HCT116 (cell line): ENCODE data around the gene MXRA8. TPM values are rescaled to one million over a fixed set of nuclear protein-coding genes. Genes with fewer than 3 reads are reported as not detected.
A peak's percentile ranks its signal among the peaks of the same experiment; 100 is the strongest.

ENCODE experiments used
- ATAC-seq: fragments of 200-7000 bp; cut with Tn5 transposase; 2 replicates; pipeline ENCODE4 v1.9.1; 2020; ENCODE audit warnings: mild to moderate bottlenecking, moderate library complexity
- BruUV-seq: library from RNA; stranded (reverse); fragments of 400-500 nt; replicated peaks from 2 replicates; lab custom pipeline; 2021; lab: Mats Ljungman, UMichigan
- CTCF ChIA-PET: fragments of 300-600 bp; sonication (Branson Sonifier 250); formaldehyde crosslinking; loops from one replicate; lab custom pipeline; 2021; ENCODE audit warnings: antibody characterized with exemption; lab: Charles Lee
- POLR2A ChIA-PET: fragments of 300-600, 350-600 bp; sonication (Branson Sonifier 250); formaldehyde crosslinking; loops from one replicate; lab custom pipeline; 2021; ENCODE audit warnings: antibody characterized with exemption; lab: Charles Lee
- RAD21 ChIA-PET, 2 experiments: fragments of 300-600 bp; sonication (Branson Sonifier 250); formaldehyde crosslinking; loops; one replicate each; lab custom pipeline; 2023; ENCODE audit warnings: low total read pairs in 2 of 2; ENCODE audit not compliant: uncharacterized antibody in 2 of 2, unreplicated experiment in 2 of 2, low non-redundant PET in 1 of 2; lab: Charles Lee
- DNase-seq: peaks from one replicate; pipeline ENCODE4 v3.0.0-alpha.2; 2010; ENCODE audit warnings: low read depth, low spot score
- H2AFZ ChIP-seq: fragments of 200-600 bp; shearing (Covaris generic), sonication (generic); 2 replicates; pipeline ENCODE4 v1.6.1; 2017; ENCODE audit warnings: low read depth, mixed run types, mixed read lengths, antibody characterized with exemption, low read length; ENCODE audit not compliant: poor library complexity, severe bottlenecking
- H3K27ac ChIP-seq: 2 replicates; pipeline ENCODE4 v1.5.1; 2012; ENCODE audit warnings: low read depth, low read length
- H3K27me3 ChIP-seq: fragments of 200-600 bp; sonication (generic); 2 replicates; pipeline ENCODE4 v1.6.1; 2016; ENCODE audit warnings: mixed run types, low read length, mixed read lengths; ENCODE audit not compliant: insufficient read depth
- H3K36me3 ChIP-seq, 2 experiments: fragments of 200-500 bp in 1 of 2; fragments of 200-600 bp in 1 of 2; sonication (Bioruptor generic) in 1 of 2; sonication (generic) in 1 of 2; 2 replicates each; pipeline versions ENCODE4 v1.5.1 to v1.6.1; 2014 to 2016; ENCODE audit warnings: low read length in 2 of 2, inconsistent platforms in 1 of 2, mixed read lengths in 1 of 2, mixed run types in 1 of 2; ENCODE audit not compliant: insufficient read depth in 2 of 2, control insufficient read depth in 1 of 2
- H3K4me1 ChIP-seq, 2 experiments: fragments of 200-600 bp in 1 of 2; sonication (generic) in 1 of 2; 2 replicates each; pipeline versions ENCODE4 v1.5.1 to v1.6.1; 2012 to 2017; ENCODE audit warnings: low read length in 2 of 2, inconsistent platforms in 1 of 2, mild to moderate bottlenecking in 1 of 2, mixed read lengths in 1 of 2, mixed run types in 1 of 2, moderate library complexity in 1 of 2; ENCODE audit not compliant: insufficient read depth in 2 of 2, control insufficient read depth in 1 of 2
- H3K4me2 ChIP-seq: fragments of 200-600 bp; sonication (generic); 2 replicates; pipeline ENCODE4 v1.6.1; 2017; ENCODE audit warnings: mixed run types, low read length, mixed read lengths
- H3K4me3 ChIP-seq, 2 experiments: fragments of 200-600 bp in 1 of 2; sonication (generic) in 1 of 2; replicated peaks in 1 of 2; 2 replicates each; pipeline ENCODE4 v1.5.1; 2011 to 2016; ENCODE audit warnings: low read length in 2 of 2, control low read depth in 1 of 2, low read depth in 1 of 2, mild to moderate bottlenecking in 1 of 2, mixed read lengths in 1 of 2, mixed run types in 1 of 2
- H3K79me2 ChIP-seq: fragments of 200-600 bp; sonication (generic); 2 replicates; pipeline ENCODE4 v1.6.1; 2017; ENCODE audit warnings: mild to moderate bottlenecking, mixed run types, low read length, moderate library complexity, mixed read lengths; ENCODE audit not compliant: insufficient read depth
- H3K9ac ChIP-seq: fragments of 200-600 bp; sonication (generic); 2 replicates; pipeline ENCODE4 v1.6.1; 2016; ENCODE audit warnings: low read length, mixed read lengths
- H3K9me2 ChIP-seq: fragments of 200-600 bp; sonication (generic), shearing (Covaris generic); 2 replicates; pipeline ENCODE4 v1.6.1; 2017; ENCODE audit warnings: mixed run types, mild to moderate bottlenecking, moderate library complexity; ENCODE audit not compliant: insufficient read depth
- H3K9me3 ChIP-seq, 2 experiments: fragments of 200-500 bp in 1 of 2; fragments of 200-600 bp in 1 of 2; sonication (Bioruptor generic) in 1 of 2; sonication (generic) in 1 of 2; 2 replicates each; pipeline ENCODE4 v1.6.1; 2014 to 2017; ENCODE audit warnings: low read length in 2 of 2, mixed read lengths in 2 of 2, inconsistent platforms in 1 of 2, low read depth in 1 of 2, mild to moderate bottlenecking in 1 of 2, mixed run types in 1 of 2, moderate library complexity in 1 of 2; ENCODE audit not compliant: control insufficient read depth in 1 of 2, insufficient read depth in 1 of 2
- H4K20me1 ChIP-seq: fragments of 200-600 bp; sonication (generic), shearing (Covaris generic); 2 replicates; pipeline ENCODE4 v1.6.1; 2017; ENCODE audit warnings: mixed run types, mild to moderate bottlenecking, moderate library complexity; ENCODE audit not compliant: insufficient read depth
- EZH2phosphoT487 ChIP-seq: fragments of 200-600 bp; IDR thresholded peaks from 2 replicates; pipeline ENCODE4 v1.6.1; 2018; ENCODE audit warnings: antibody characterized with exemption, borderline replicate concordance
- POLR2AphosphoS5 ChIP-seq: IDR thresholded peaks from 2 replicates; pipeline ENCODE4 v1.6.1; 2011; ENCODE audit warnings: mild to moderate bottlenecking, low read depth, low read length, moderate library complexity
- SP1 ChIP-seq: IDR thresholded peaks from 2 replicates; pipeline ENCODE4 v1.6.1; 2012; ENCODE audit warnings: low read depth
- TCF7L2 ChIP-seq: IDR thresholded peaks from 2 replicates; pipeline ENCODE4 v1.7.0; 2011; ENCODE audit warnings: borderline replicate concordance, inconsistent platforms; ENCODE audit not compliant: insufficient read depth, insufficient read length; ENCODE audit errors: extremely low read depth
- intact Hi-C: fragments of 100-400 bp; cut with micrococcal nuclease; formaldehyde crosslinking; loops from 2 replicates; pipeline ENCODE4 v1.10.0; 2022
- total RNA-seq: library from RNA; stranded (reverse); gene quantifications from one replicate; pipeline ENCODE4 v1.2.1, GENCODE V29; 2021; ENCODE audit not compliant: unreplicated experiment
- TF ChIP-seq, protein P1 (sequence below): IDR thresholded peaks from 2 replicates; pipeline ENCODE4 v1.6.1; 2011; ENCODE audit warnings: mild to moderate bottlenecking, low read length, moderate library complexity; ENCODE audit not compliant: insufficient replicate concordance; ENCODE audit errors: extremely low read depth
- TF ChIP-seq, protein P2 (sequence below), 3 experiments: fragments of 200-600 bp in 1 of 3; sonication (generic) in 1 of 3; IDR thresholded peaks in 2 of 3; conservative IDR thresholded peaks in 1 of 3; 2 replicates each; pipeline ENCODE4 v1.5.1; 2012 to 2017; ENCODE audit warnings: low read depth in 2 of 3, low read length in 2 of 3, antibody characterized with exemption in 1 of 3, borderline replicate concordance in 1 of 3, control low read depth in 1 of 3, mild to moderate bottlenecking in 1 of 3, mixed read lengths in 1 of 3, mixed run types in 1 of 3, moderate library complexity in 1 of 3; ENCODE audit not compliant: insufficient read depth in 1 of 3

Gene MXRA8
- total RNA-seq, 1 experiment from 2014 or later = 0.74 TPM

DNA sequence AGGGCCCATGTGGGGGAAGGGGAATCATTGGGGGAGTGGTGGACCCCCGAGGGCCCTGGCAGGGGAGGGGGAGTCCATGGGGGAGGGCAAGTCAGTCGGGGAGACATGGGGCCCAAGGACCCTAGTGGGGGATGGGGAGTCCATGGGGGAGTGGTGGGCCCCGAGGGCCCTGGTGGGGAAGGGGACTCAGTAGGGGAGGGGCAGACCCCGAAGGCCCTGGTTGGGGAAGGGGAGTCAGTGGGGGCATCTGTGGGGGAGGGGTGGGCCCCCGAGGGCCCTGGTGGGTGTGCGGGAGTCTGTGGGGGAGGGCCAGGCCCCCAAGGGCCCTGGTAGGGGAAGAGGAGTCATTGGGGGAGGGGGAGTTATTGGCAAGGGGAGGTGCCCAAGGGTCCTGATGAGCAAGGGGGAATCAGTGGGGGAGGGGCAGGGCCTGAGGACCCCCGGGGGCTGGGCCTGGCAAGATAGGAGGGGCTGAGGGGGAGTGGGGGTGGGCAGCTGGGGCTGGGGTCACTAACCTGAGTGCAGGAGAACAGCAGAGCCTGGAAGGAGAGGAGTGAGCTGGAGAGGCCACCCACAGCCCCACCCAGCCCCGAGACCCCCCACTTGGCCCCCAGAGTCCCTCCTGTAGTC is 2.1 kb downstream of the MXRA8 start (continued):
- TF ChIP-seq SP1 (no peak), TCF7L2 (no peak), POLR2AphosphoS5 (no peak)
- TF ChIP-seq, protein P1, sequence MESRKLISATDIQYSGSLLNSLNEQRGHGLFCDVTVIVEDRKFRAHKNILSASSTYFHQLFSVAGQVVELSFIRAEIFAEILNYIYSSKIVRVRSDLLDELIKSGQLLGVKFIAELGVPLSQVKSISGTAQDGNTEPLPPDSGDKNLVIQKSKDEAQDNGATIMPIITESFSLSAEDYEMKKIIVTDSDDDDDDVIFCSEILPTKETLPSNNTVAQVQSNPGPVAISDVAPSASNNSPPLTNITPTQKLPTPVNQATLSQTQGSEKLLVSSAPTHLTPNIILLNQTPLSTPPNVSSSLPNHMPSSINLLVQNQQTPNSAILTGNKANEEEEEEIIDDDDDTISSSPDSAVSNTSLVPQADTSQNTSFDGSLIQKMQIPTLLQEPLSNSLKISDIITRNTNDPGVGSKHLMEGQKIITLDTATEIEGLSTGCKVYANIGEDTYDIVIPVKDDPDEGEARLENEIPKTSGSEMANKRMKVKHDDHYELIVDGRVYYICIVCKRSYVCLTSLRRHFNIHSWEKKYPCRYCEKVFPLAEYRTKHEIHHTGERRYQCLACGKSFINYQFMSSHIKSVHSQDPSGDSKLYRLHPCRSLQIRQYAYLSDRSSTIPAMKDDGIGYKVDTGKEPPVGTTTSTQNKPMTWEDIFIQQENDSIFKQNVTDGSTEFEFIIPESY = no peak

GRCh38 chr1:1355416-1355815 is 2.9 kb downstream of the MXRA8 start:
- peak overlapping the region; percentile 40 for H3K4me2 ChIP-seq
- ChIA-PET POLR2A (no interaction called here), CTCF (no interaction called here), RAD21 (no interaction called here)
- intact Hi-C loops = no loop called here
- ATAC-seq = peak; percentile 18; the same call in 1 of the 2 replicates
- no peaks in the 10 kb centered on the region for H3K9me2 ChIP-seq
- H3K4me3 ChIP-seq = no peak overlapping the region
- H3K9me3 ChIP-seq = no peaks in the 10 kb centered on the region
- no peak for TF ChIP-seq EZH2phosphoT487
- TF ChIP-seq, protein P2, sequence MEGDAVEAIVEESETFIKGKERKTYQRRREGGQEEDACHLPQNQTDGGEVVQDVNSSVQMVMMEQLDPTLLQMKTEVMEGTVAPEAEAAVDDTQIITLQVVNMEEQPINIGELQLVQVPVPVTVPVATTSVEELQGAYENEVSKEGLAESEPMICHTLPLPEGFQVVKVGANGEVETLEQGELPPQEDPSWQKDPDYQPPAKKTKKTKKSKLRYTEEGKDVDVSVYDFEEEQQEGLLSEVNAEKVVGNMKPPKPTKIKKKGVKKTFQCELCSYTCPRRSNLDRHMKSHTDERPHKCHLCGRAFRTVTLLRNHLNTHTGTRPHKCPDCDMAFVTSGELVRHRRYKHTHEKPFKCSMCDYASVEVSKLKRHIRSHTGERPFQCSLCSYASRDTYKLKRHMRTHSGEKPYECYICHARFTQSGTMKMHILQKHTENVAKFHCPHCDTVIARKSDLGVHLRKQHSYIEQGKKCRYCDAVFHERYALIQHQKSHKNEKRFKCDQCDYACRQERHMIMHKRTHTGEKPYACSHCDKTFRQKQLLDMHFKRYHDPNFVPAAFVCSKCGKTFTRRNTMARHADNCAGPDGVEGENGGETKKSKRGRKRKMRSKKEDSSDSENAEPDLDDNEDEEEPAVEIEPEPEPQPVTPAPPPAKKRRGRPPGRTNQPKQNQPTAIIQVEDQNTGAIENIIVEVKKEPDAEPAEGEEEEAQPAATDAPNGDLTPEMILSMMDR (IDR thresholded peaks at IDR 0.05 in 2 of 3, conservative IDR thresholded peaks at IDR 0.05 in 1 of 3; ENCODE audit: borderline replicate concordance in 1 of 3, insufficient read depth in 1 of 3, low read depth in 2 of 3, low read length in 2 of 3) = no peak
- no peaks in the 10 kb centered on the region for H4K20me1 ChIP-seq
- H3K27me3 ChIP-seq = no peaks in the 10 kb centered on the region
- no peaks in the 10 kb centered on the region for H3K79me2 ChIP-seq
- no peak overlapping the region for H3K27ac ChIP-seq
- no TSS peak for BruUV-seq
- no peak for DNase-seq
- peaks cover 21 to 62% of the 10 kb centered on the region in 2 experiments for H3K4me1 ChIP-seq
- H2AFZ ChIP-seq = no peak overlapping the region
- no peaks in the 10 kb centered on the region for H3K36me3 ChIP-seq
- no peak overlapping the region for H3K9ac ChIP-seq
